Activated CD4-positive, alpha-beta T cell treated with anti-CD3 and anti-CD28 coated beads, Interleukin-2, amount 10 ng/mL, durations not matched to agents 7 days and 5 days (primary cell): ENCODE results near the gene LUC7L3. TPM values are rescaled to one million over a fixed set of nuclear protein-coding genes. Genes with fewer than 3 reads are reported as not detected.
"Not testable (repeated sequence)": the region's sequence is repeated elsewhere in the genome, so short reads cannot be mapped to it uniquely, and the experiment has no call there.

Experiments
- CTCF ChIA-PET: fragments of 350-600 bp; sonication (Branson Sonifier 250); formaldehyde crosslinking; loops from one replicate; lab custom pipeline; 2021; ENCODE audit warnings: antibody characterized with exemption; lab: Charles Lee
- POLR2A ChIA-PET: fragments of 350-600 bp; sonication (Branson Sonifier 250); formaldehyde crosslinking; loops from one replicate; lab custom pipeline; 2021; ENCODE audit warnings: antibody characterized with exemption; lab: Charles Lee
- DNase-seq: peaks from one replicate; pipeline ENCODE4 v3.0.0-alpha.2; 2020
- H3K27ac Mint-ChIP-seq: one replicate; pipeline ENCODE4 v1.8.0; 2021; ENCODE audit warnings: mild to moderate bottlenecking, moderate library complexity, mixed read lengths
- H3K27me3 Mint-ChIP-seq: one replicate; pipeline ENCODE4 v1.8.0; 2021; ENCODE audit warnings: mixed read lengths
- H3K36me3 Mint-ChIP-seq: one replicate; pipeline ENCODE4 v1.8.0; 2021; ENCODE audit warnings: low read depth, mixed read lengths
- H3K4me1 Mint-ChIP-seq: one replicate; pipeline ENCODE4 v1.8.0; 2021; ENCODE audit warnings: mixed read lengths
- H3K4me3 Mint-ChIP-seq: one replicate; pipeline ENCODE4 v1.8.0; 2021; ENCODE audit warnings: mild to moderate bottlenecking, moderate library complexity, mixed read lengths
- H3K9me3 Mint-ChIP-seq: one replicate; pipeline ENCODE4 v1.8.0; 2021; ENCODE audit warnings: mixed read lengths
- total RNA-seq, 2 experiments: library from RNA; stranded (reverse); gene quantifications; one replicate each; pipeline ENCODE4 v1.2.3, GENCODE V29; 2021

The LUC7L3 gene
- total RNA-seq: 100 to 1,000 TPM; 108 to 139 TPM

GRCh38 chr17:50719144-50719923 lies at the start of gene LUC7L3:
Gene LUC7L3, plus strand, starts transcription at chr17:50719603. Its CDS starts 130 bp downstream, at chr17:50719733.
- Mint-ChIP-seq H3K27me3 (no peaks in the 10 kb centered on the region), H3K4me1 (peaks cover 27% of the 10 kb centered on the region), H3K4me3 (peak within 1 kb of the TSS; percentile 79), H3K27ac (peak within 1 kb of the TSS; percentile 99), H3K36me3 (peaks cover 16% of the 10 kb centered on the region), H3K9me3 (no peaks in the 10 kb centered on the region)
- ChIA-PET CTCF (no interaction called here), POLR2A (no interaction called here)
- peak; percentile 93 for DNase-seq

- no peaks in the 10 kb centered on the region for H3K27me3 Mint-ChIP-seq
- DNase-seq: no peak
- H3K36me3 Mint-ChIP-seq: no peaks in the 10 kb centered on the region
- peaks cover 2% of the 10 kb centered on the region for H3K4me1 Mint-ChIP-seq
- no peak overlapping the region for H3K4me3 Mint-ChIP-seq
- POLR2A ChIA-PET: no interaction called here
- CTCF ChIA-PET: interaction anchor here (0.5 kb wide), 1 partner anchor 811 kb away, joined by 4 read pairs; no protein-coding TSS in a partner anchor
- no peaks in the 10 kb centered on the region for H3K9me3 Mint-ChIP-seq
- no peak overlapping the region for H3K27ac Mint-ChIP-seq
Observed at GRCh38 chr17:50672071-50672470, 47.3 kb upstream of the LUC7L3 start.

- ChIA-PET CTCF (no interaction called here), POLR2A (no interaction called here)
- no peak for DNase-seq
- Mint-ChIP-seq H3K9me3 (no peaks in the 10 kb centered on the region), H3K4me3 (no peak overlapping the region), H3K36me3 (no peaks in the 10 kb centered on the region), H3K4me1 (peaks cover under 1% of the 10 kb centered on the region), H3K27ac (no peak overlapping the region), H3K27me3 (no peaks in the 10 kb centered on the region)
Observed at GRCh38 chr17:50672831-50673551, 46.4 kb upstream of the LUC7L3 start.

DNA sequence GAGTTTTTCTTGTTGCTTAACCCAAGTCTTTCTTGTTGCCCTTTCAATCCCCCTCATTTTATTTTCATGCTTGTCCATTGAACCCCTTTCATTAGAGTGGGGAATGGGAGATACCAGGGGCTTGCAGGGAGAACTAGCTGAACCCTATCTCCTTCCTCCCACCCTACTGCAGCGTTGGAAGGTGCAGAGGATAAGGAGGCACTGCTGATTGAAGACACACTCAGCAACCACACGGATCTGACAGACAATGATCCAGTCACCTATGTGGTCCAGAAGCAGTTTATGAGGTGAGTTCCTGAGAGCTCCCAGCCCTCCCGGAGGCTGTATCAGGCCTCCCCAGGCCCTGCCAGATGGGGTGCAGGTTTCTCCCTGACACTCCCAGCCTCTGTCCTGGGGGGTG lies 44.2 kb upstream of the LUC7L3 start:
- Mint-ChIP-seq H3K27ac (no peak overlapping the region), H3K4me1 (no peaks in the 10 kb centered on the region), H3K9me3 (no peaks in the 10 kb centered on the region), H3K27me3 (peaks cover 4% of the 10 kb centered on the region), H3K4me3 (no peak overlapping the region), H3K36me3 (no peaks in the 10 kb centered on the region)
- no peak for DNase-seq
- ChIA-PET POLR2A (no interaction called here), CTCF (interaction anchor here (1.4 kb wide), 1 partner anchor 44 kb away, joined by 4 read pairs; no protein-coding TSS in a partner anchor)

GRCh38 chr17:50675627-50676026 lies 43.8 kb upstream of the LUC7L3 start:
- ChIA-PET POLR2A (no interaction called here), CTCF (no interaction called here)
- no peak overlapping the region for H3K4me3 Mint-ChIP-seq
- no peaks in the 10 kb centered on the region for H3K9me3 Mint-ChIP-seq
- no peaks in the 10 kb centered on the region for H3K36me3 Mint-ChIP-seq
- H3K27me3 Mint-ChIP-seq: peaks cover 8% of the 10 kb centered on the region
- no peak for DNase-seq
- H3K27ac Mint-ChIP-seq: no peak overlapping the region
- no peaks in the 10 kb centered on the region for H3K4me1 Mint-ChIP-seq

GRCh38 chr17:50676065-50676975 lies 43.1 kb upstream of the LUC7L3 start:
- Mint-ChIP-seq H3K27ac (no peak overlapping the region), H3K4me1 (peaks cover 3% of the 10 kb centered on the region), H3K4me3 (no peak overlapping the region)

GRCh38 chr17:50677851-50678375 lies 41.5 kb upstream of the LUC7L3 start:
- no peaks in the 10 kb centered on the region for H3K36me3 Mint-ChIP-seq
- H3K4me1 Mint-ChIP-seq: peaks cover 6% of the 10 kb centered on the region
- no peak overlapping the region for H3K4me3 Mint-ChIP-seq
- ChIA-PET POLR2A (no interaction called here), CTCF (no interaction called here)
- no peaks in the 10 kb centered on the region for H3K9me3 Mint-ChIP-seq
- peaks cover 25% of the 10 kb centered on the region for H3K27me3 Mint-ChIP-seq
- no peak overlapping the region for H3K27ac Mint-ChIP-seq
- DNase-seq: no peak

More at GRCh38 chr17:50676065-50676975, 43.1 kb upstream of the LUC7L3 start:
- no peak for DNase-seq
- H3K36me3 Mint-ChIP-seq: no peaks in the 10 kb centered on the region
- H3K27me3 Mint-ChIP-seq: peaks cover 12% of the 10 kb centered on the region
- POLR2A ChIA-PET: no interaction called here
- H3K9me3 Mint-ChIP-seq: no peaks in the 10 kb centered on the region
- CTCF ChIA-PET: no interaction called here

DNA sequence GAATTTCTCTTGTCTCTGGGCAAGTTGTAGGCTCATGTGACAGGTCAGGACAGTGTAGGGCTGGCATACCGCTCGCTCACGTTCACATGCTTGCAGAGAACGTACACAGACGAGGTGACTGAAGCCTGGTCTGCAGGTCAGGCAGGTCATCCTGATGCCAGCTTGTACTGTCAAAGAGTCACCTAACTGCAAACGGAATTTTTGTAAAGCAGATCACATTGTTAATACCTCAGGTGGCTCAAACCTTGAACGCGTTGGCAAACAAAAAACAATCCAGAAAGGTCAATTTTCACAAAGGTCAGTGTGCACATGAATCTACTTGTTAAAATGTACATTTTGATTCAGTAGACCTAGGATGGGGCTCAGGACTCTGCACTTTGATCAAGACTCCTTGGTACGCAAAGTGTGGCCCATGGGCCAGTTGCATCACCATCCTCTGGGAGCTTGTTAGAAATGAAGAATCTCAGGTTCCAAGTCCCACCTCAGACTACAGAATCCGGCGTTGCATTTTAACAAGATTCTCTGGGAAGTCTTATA lies 40.3 kb upstream of the LUC7L3 start:
- POLR2A ChIA-PET: no interaction called here
- Mint-ChIP-seq H3K4me1 (peaks cover 6% of the 10 kb centered on the region), H3K27ac (no peak overlapping the region), H3K27me3 (peaks cover 25% of the 10 kb centered on the region), H3K9me3 (no peaks in the 10 kb centered on the region), H3K4me3 (no peak overlapping the region), H3K36me3 (no peaks in the 10 kb centered on the region)
- DNase-seq: no peak
- CTCF ChIA-PET: interaction anchor here (0.6 kb wide), 3 partner anchors 23 to 191 kb away, joined by 3 to 4 read pairs (median 3); no protein-coding TSS in a partner anchor

DNA sequence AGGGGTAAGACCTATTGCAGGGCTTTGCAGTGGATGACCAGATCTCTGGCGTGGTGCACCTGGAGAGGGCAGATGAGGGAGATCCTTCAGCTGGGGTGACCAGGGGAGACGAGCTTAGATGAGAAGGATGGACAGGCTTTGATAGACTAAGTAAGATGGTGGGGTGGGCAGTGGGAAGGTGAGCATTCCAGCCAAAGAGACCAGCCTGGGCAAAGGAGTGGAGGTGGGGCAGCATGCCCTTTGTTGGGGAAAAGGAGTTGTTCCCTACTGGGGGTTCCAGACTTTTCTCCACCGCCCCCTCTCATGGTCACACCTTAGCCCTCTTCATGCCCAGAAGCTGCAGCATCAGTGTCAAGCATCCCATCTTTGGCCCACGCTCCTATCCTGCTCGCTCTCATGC lies 39.3 kb upstream of the LUC7L3 start:
- Mint-ChIP-seq H3K27ac (no peak overlapping the region), H3K27me3 (peaks cover 25% of the 10 kb centered on the region), H3K4me3 (no peak overlapping the region), H3K36me3 (no peaks in the 10 kb centered on the region), H3K4me1 (peaks cover 6% of the 10 kb centered on the region), H3K9me3 (no peaks in the 10 kb centered on the region)
- DNase-seq: no peak
- CTCF ChIA-PET: interaction anchor here (1.0 kb wide), 1 partner anchor 11 kb away, joined by 3 read pairs; no protein-coding TSS in a partner anchor
- POLR2A ChIA-PET: no interaction called here

GRCh38 chr17:50680543-50681262 lies 38.7 kb upstream of the LUC7L3 start:
- CTCF ChIA-PET: interaction anchor here (1.0 kb wide), 1 partner anchor 11 kb away, joined by 3 read pairs; no protein-coding TSS in a partner anchor

DNA sequence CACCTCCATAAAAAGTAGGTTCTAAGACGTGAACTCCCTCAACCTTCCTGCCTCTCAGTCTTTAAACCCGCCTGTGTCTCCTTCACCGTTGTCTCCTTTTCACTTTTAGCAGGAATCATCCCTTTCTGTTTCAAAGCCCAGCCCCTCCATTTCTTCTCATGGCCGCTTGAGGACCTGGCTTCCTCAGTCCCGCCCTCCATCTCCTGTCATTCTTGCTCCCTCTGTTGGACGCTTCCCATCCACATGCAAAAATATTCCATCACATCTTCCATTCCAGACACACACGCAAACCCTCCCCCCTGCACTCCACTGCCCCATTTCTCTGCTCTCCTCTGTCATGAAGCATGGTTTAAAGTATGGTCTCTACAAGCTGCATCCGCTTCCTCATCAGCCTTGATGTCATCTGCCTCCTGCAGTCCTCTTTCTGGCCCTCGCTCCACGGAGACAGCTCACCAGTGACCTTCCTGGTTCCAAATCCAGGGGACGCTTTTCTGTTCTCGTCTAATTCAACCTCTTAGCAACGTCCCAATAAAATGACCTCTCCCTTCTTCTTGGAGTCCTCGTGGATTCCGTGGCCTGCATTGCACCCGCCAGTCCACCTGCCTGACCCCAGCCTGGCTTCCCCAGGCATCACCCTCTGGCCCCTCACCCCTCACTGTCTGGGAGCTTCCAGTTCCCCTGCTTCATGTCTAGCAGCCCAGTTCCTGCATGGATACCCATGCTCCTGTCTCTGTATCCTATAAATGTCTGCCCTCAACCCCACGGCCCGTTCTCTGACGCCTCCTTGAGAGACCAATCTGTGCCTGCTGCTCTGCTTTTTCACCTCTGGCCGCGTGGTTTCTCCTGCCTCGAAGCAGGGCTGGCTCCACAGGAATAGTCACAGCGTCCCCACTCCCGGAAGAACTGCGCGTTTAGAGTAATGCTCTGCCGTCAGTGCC lies 37.9 kb upstream of the LUC7L3 start:
- Mint-ChIP-seq H3K9me3 (no peaks in the 10 kb centered on the region), H3K27me3 (peaks cover 25% of the 10 kb centered on the region), H3K4me3 (no peak overlapping the region), H3K27ac (no peak overlapping the region), H3K4me1 (peaks cover 6% of the 10 kb centered on the region), H3K36me3 (no peaks in the 10 kb centered on the region)
- POLR2A ChIA-PET: no interaction called here
- CTCF ChIA-PET: no interaction called here
- no peak for DNase-seq

More at GRCh38 chr17:50680543-50681262, 38.7 kb upstream of the LUC7L3 start:
- POLR2A ChIA-PET, H3K27ac Mint-ChIP-seq, H3K4me1 Mint-ChIP-seq, DNase-seq, H3K4me3 Mint-ChIP-seq, H3K36me3 Mint-ChIP-seq, H3K9me3 Mint-ChIP-seq: not testable (repeated sequence)
- peaks cover 25% of the 10 kb centered on the region for H3K27me3 Mint-ChIP-seq
